ENCODE data around the gene SKIC8. TPM values are rescaled to one million over a fixed set of nuclear protein-coding genes. Genes with fewer than 3 reads are reported as not detected.
"Not testable (repeated sequence)": the region's sequence is repeated elsewhere in the genome, so short reads cannot be mapped to it uniquely, and the experiment has no call there.

SKIC8 gene
- total RNA-seq, 1 experiment from 2014 or later: 90.9 TPM

- no peak for DNase-seq (ENCODE audit: low read depth)
Measured at GRCh38 chr15:78256044-78256437, 43.4 kb downstream of the SKIC8 start.

GRCh38 chr15:78255421-78256043, 43.9 kb downstream of the SKIC8 start:
- no peak for DNase-seq (ENCODE audit: low read depth)

- no peak for DNase-seq (ENCODE audit: low read depth)
Measured at GRCh38 chr15:78251136-78251535, 48.3 kb downstream of the SKIC8 start.

GRCh38 chr15:78249131-78249530, 50.3 kb downstream of the SKIC8 start:
- DNase-seq (ENCODE audit: low read depth): no peak

- no peak for DNase-seq (ENCODE audit: low read depth)
Measured at GRCh38 chr15:78247911-78248310, 51.5 kb downstream of the SKIC8 start.

- DNase-seq (ENCODE audit: low read depth): not testable (repeated sequence)
Measured at GRCh38 chr15:78245976-78246620, 53.3 kb downstream of the SKIC8 start.

- DNase-seq (ENCODE audit: low read depth): not testable (repeated sequence)
Measured at GRCh38 chr15:78245392-78245791, 54.0 kb downstream of the SKIC8 start.

GRCh38 chr15:78244893-78245292, 54.5 kb downstream of the SKIC8 start:
- no peak for DNase-seq (ENCODE audit: low read depth)

- DNase-seq (ENCODE audit: low read depth): no peak
Measured at GRCh38 chr15:78244101-78244500, 55.3 kb downstream of the SKIC8 start.

- DNase-seq (ENCODE audit: low read depth): peak; percentile 49
Measured at GRCh38 chr15:78243491-78243941, 55.9 kb downstream of the SKIC8 start.

- DNase-seq (ENCODE audit: low read depth): no peak
Measured at GRCh38 chr15:78243058-78243457, 56.4 kb downstream of the SKIC8 start.

- no peak for DNase-seq (ENCODE audit: low read depth)
Measured at GRCh38 chr15:78242128-78242527, 57.3 kb downstream of the SKIC8 start.

- DNase-seq (ENCODE audit: low read depth): peak; percentile 77
Measured at GRCh38 chr15:78241017-78241416, 58.4 kb downstream of the SKIC8 start.

- no peak for DNase-seq (ENCODE audit: low read depth)
Measured at GRCh38 chr15:78239811-78240210, 59.6 kb downstream of the SKIC8 start.

GRCh38 chr15:78237146-78237545, 62.3 kb downstream of the SKIC8 start:
- DNase-seq (ENCODE audit: low read depth): no peak

GRCh38 chr15:78236491-78236890, 62.9 kb downstream of the SKIC8 start:
- DNase-seq (ENCODE audit: low read depth): no peak

GRCh38 chr15:78234515-78235040, 64.8 kb downstream of the SKIC8 start, which contains the start of gene ACSBG1:
Gene ACSBG1, minus strand, starts transcription at chr15:78234565. Its CDS starts 64 bp downstream, at chr15:78234501.
- DNase-seq (ENCODE audit: low read depth): no peak

GRCh38 chr15:78233496-78233895, 65.9 kb downstream of the SKIC8 start:
- no peak for DNase-seq (ENCODE audit: low read depth)
